RWPE1 (cell line): ENCODE data around the gene DNAH2.

Experiments
- CTCF ChIA-PET: fragments of 350-600 bp; sonication (Branson Sonifier 250); formaldehyde crosslinking; extraction: SDS; loops from one replicate; lab custom pipeline; 2021; lab: Yijun Ruan, JAX
- POLR2A ChIA-PET: fragments of 400-600 bp; formaldehyde crosslinking; extraction: SDS; loops from one replicate; lab custom pipeline; 2020; ENCODE audit warnings: antibody characterized with exemption; ENCODE audit not compliant: low non-redundant PET; lab: Yijun Ruan, JAX
- DNase-seq: peaks from one replicate; pipeline ENCODE4 v3.0.0; 2012; ENCODE audit warnings: low spot score
- H3K27ac ChIP-seq: fragments of 450-650 bp; 2 replicates; pipeline ENCODE4 v1.5.1; 2017
- CTCF ChIP-seq: fragments of 450-650 bp; conservative IDR thresholded peaks from 2 replicates; pipeline ENCODE4 v1.5.1; 2017; ENCODE audit warnings: low read depth, mild to moderate bottlenecking

Gene DNAH2

DNA sequence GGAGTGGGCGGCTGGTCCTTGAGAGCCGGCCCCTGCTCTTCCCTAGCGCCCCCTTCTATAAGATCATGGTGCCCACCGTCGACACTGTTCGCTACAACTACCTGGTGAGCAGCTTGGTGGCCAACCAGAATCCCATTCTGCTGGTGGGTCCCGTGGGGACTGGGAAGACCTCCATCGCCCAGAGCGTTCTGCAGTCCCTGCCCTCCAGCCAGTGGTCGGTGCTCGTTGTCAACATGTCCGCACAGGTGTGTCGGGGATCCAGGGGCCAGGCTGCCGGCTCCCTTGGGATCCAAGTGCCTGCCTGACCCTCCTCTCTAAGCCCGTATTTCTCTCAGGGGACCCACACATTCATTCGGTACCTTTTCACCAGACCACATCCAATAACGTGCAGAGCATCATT lies 75.1 kb downstream of the DNAH2 start:
- DNase-seq, result no peak
- H3K27ac ChIP-seq, result no peak overlapping the region
- no peak for TF ChIP-seq CTCF
- ChIA-PET POLR2A (no interaction called here), CTCF (no interaction called here)

DNA sequence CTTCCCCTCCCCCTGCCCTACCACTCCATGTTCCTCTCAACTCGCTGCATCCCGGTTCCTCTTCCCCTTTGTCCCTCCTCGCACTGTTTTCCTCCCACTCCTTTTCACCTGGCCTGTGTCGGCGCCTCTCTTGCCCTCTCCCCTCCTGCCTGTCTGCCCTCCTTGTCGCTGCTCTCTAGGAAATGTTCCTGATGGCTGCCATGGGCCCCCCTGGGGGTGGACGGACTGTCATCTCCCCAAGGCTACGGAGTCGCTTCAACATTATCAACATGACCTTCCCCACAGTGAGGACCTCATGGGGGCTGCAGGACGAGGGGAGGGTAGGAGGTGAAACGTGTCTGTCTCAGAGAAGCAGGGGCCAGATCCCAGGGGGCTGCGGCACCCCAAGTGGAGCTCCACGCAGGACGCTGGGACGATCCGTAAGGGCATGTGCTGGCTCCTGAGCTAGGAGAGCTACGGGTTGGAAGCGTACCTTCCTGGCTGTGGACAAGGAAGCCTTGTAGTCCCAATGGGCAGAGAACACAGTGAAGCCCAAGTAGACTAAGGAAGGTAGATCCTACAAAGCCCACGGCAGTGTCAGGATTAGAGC lies 76.6 kb downstream of the DNAH2 start:
- TF ChIP-seq CTCF, result no peak
- no peak for DNase-seq
- POLR2A ChIA-PET, result no interaction called here
- no peak overlapping the region for H3K27ac ChIP-seq
- CTCF ChIA-PET, result no interaction called here

DNA sequence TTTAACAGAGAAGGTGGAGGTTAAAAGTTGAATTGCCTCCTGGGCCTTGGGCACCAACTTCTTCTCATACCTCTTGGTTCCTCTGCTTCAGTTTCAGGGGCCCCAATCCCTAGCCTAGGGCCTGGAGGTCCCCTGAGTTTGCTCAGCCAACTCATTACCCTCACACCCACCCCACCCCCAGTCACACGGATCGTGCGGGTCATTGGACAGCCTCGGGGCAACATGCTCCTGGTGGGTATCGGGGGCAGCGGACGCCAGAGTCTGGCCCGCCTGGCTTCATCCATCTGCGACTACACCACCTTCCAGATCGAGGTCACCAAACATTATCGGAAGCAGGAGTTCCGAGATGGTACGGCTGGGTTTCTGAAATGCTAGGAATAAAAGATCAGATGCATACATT lies 80.4 kb downstream of the DNAH2 start:
- TF ChIP-seq CTCF, result no peak
- no peak for DNase-seq
- ChIA-PET CTCF (no interaction called here), POLR2A (no interaction called here)
- H3K27ac ChIP-seq, result no peak overlapping the region

- CTCF ChIA-PET, result interaction anchor here (0.6 to 0.9 kb wide), 2 partner anchors 9 to 55 kb away, joined by 3 read pairs; no protein-coding TSS in a partner anchor
- POLR2A ChIA-PET, result no interaction called here
These were observed 81.3 kb downstream of the DNAH2 start for GRCh38 chr17:7798839-7799238.

GRCh38 chr17:7803981-7804380 lies 86.4 kb downstream of the DNAH2 start:
- POLR2A ChIA-PET, result no interaction called here
- CTCF ChIA-PET, result no interaction called here

More at GRCh38 chr17:7798839-7799238, 81.3 kb downstream of the DNAH2 start:
- DNase-seq, result no peak
- TF ChIP-seq CTCF, result no peak
- no peak overlapping the region for H3K27ac ChIP-seq

DNA sequence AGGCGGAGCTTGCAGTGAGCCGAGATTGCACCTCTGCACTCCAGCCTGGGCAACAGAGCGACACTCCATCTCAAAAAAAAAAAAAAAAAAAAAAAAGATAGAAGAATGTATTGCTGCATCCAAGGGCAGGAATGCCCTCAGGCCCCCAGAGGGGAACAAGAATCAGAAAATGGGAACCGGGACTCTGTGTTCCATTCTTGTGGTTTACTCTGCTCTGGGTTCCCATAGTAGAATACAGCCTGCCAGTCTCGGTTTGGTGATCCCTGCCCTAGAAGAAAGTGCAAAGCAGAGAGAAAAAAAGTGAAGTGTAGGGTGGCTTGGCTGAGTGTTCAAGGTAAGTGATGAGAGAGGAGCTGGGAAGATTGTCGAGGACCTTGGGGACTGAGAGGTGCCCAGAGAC lies 89.0 kb downstream of the DNAH2 start:
- no peak for TF ChIP-seq CTCF
- no peak overlapping the region for H3K27ac ChIP-seq
- ChIA-PET POLR2A (no interaction called here), CTCF (no interaction called here)
- no peak for DNase-seq

More at GRCh38 chr17:7803981-7804380, 86.4 kb downstream of the DNAH2 start:
- peak; percentile 44 for DNase-seq
- no peak for TF ChIP-seq CTCF
- H3K27ac ChIP-seq, result peak overlapping the region; percentile 76

DNA sequence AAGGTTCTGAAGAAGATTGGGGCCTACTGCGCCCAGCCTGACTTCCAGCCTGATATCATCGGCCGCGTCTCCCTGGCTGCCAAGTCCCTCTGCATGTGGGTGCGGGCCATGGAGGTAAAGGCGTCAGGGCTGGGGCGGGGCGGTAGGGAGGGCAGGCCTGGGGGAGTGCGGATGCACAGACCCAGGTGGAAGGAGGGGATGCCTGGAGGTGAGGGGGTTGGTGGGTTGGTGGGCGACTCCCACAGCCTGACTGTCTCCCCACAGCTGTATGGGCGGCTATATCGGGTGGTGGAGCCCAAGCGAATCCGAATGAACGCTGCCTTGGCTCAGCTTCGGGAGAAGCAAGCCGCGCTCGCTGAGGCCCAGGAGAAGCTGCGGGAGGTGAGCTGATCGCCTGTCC lies 89.7 kb downstream of the DNAH2 start:
- ChIA-PET POLR2A (no interaction called here), CTCF (no interaction called here)
- TF ChIP-seq CTCF, result no peak
- no peak for DNase-seq
- H3K27ac ChIP-seq, result no peak overlapping the region
